Panc1 (cell line): ENCODE measurements around the gene GUK1.

Experiments
- TF ChIP-seq, protein P1 (sequence below): fragments of 450-650 bp; IDR thresholded peaks from 2 replicates; pipeline ENCODE4 v1.5.1; 2017; ENCODE audit warnings: mild to moderate bottlenecking
- TF ChIP-seq, protein P2 (sequence below), 2 experiments: IDR thresholded peaks; 2 replicates each; pipeline ENCODE4 v1.6.1; 2011 to 2012; ENCODE audit warnings: low read depth in 2 of 2, control low read depth in 1 of 2, low read length in 1 of 2, mild to moderate bottlenecking in 1 of 2, moderate library complexity in 1 of 2; ENCODE audit not compliant: insufficient read depth in 1 of 2

- TF ChIP-seq, protein P1, sequence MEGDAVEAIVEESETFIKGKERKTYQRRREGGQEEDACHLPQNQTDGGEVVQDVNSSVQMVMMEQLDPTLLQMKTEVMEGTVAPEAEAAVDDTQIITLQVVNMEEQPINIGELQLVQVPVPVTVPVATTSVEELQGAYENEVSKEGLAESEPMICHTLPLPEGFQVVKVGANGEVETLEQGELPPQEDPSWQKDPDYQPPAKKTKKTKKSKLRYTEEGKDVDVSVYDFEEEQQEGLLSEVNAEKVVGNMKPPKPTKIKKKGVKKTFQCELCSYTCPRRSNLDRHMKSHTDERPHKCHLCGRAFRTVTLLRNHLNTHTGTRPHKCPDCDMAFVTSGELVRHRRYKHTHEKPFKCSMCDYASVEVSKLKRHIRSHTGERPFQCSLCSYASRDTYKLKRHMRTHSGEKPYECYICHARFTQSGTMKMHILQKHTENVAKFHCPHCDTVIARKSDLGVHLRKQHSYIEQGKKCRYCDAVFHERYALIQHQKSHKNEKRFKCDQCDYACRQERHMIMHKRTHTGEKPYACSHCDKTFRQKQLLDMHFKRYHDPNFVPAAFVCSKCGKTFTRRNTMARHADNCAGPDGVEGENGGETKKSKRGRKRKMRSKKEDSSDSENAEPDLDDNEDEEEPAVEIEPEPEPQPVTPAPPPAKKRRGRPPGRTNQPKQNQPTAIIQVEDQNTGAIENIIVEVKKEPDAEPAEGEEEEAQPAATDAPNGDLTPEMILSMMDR, result no peak
- TF ChIP-seq, protein P2, sequence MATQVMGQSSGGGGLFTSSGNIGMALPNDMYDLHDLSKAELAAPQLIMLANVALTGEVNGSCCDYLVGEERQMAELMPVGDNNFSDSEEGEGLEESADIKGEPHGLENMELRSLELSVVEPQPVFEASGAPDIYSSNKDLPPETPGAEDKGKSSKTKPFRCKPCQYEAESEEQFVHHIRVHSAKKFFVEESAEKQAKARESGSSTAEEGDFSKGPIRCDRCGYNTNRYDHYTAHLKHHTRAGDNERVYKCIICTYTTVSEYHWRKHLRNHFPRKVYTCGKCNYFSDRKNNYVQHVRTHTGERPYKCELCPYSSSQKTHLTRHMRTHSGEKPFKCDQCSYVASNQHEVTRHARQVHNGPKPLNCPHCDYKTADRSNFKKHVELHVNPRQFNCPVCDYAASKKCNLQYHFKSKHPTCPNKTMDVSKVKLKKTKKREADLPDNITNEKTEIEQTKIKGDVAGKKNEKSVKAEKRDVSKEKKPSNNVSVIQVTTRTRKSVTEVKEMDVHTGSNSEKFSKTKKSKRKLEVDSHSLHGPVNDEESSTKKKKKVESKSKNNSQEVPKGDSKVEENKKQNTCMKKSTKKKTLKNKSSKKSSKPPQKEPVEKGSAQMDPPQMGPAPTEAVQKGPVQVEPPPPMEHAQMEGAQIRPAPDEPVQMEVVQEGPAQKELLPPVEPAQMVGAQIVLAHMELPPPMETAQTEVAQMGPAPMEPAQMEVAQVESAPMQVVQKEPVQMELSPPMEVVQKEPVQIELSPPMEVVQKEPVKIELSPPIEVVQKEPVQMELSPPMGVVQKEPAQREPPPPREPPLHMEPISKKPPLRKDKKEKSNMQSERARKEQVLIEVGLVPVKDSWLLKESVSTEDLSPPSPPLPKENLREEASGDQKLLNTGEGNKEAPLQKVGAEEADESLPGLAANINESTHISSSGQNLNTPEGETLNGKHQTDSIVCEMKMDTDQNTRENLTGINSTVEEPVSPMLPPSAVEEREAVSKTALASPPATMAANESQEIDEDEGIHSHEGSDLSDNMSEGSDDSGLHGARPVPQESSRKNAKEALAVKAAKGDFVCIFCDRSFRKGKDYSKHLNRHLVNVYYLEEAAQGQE (IDR thresholded peaks at IDR 0.05; ENCODE audit: insufficient read depth in 1 of 2, low read depth in 2 of 2, low read length in 1 of 2), result no peak
Measured at GRCh38 chr1:228101614-228101993, 38.5 kb upstream of the GUK1 start.
